ENCODE measurements around the gene CCSER2.

- TF ChIP-seq CTCF (IDR thresholded peaks at IDR 0.05) (no peak), POLR2A (IDR thresholded peaks at IDR 0.05) (no peak), POLR2AphosphoS5 (IDR thresholded peaks at IDR 0.05) (no peak)
Measured at GRCh38 chr10:84373000-84373399, 44.6 kb downstream of the CCSER2 start.

Data from breast epithelium (tissue), 3 donors.